Neural crest cell (in vitro differentiated cells): ENCODE results near the gene EXOC6. TPM values are rescaled to one million over a fixed set of nuclear protein-coding genes. Genes with fewer than 3 reads are reported as not detected.
A peak's percentile ranks its signal among the peaks of the same experiment; 100 is the strongest.

Experiments used
- DNase-seq: peaks from one replicate; pipeline ENCODE4 v3.0.0; 2021; ENCODE audit warnings: low read depth, mixed read lengths, low spot score
- H3K27ac Mint-ChIP-seq: one replicate; pipeline ENCODE4 v1.8.0; 2021; ENCODE audit warnings: mild to moderate bottlenecking, mixed read lengths; ENCODE audit not compliant: unreplicated experiment
- H3K27me3 Mint-ChIP-seq: 2 replicates; pipeline ENCODE4 v1.8.0; 2021; ENCODE audit warnings: low read depth, mild to moderate bottlenecking, mixed read lengths
- H3K36me3 Mint-ChIP-seq: 2 replicates; pipeline ENCODE4 v1.8.0; 2021; ENCODE audit warnings: low read depth, mild to moderate bottlenecking, mixed read lengths
- H3K4me1 Mint-ChIP-seq: 2 replicates; pipeline ENCODE4 v1.8.0; 2021; ENCODE audit warnings: mixed read lengths
- H3K4me3 Mint-ChIP-seq: one replicate; pipeline ENCODE4 v1.8.0; 2021; ENCODE audit warnings: mild to moderate bottlenecking, mixed read lengths
- H3K9me3 Mint-ChIP-seq: 2 replicates; pipeline ENCODE4 v1.8.0; 2021; ENCODE audit warnings: mixed read lengths
- total RNA-seq: library from RNA; stranded (reverse); gene quantifications from 2 replicates; pipeline ENCODE4 v1.2.1, GENCODE V29; 2021
- TF ChIP-seq, protein P1 (sequence below): fragments of 200-600 bp; sonication (generic); conservative IDR thresholded peaks from 2 replicates; pipeline ENCODE4 v1.5.0; 2021; ENCODE audit warnings: antibody characterized with exemption, mild to moderate bottlenecking

The EXOC6 gene
- total RNA-seq, 1 donor from 2014 or later: 17.2 TPM

DNA sequence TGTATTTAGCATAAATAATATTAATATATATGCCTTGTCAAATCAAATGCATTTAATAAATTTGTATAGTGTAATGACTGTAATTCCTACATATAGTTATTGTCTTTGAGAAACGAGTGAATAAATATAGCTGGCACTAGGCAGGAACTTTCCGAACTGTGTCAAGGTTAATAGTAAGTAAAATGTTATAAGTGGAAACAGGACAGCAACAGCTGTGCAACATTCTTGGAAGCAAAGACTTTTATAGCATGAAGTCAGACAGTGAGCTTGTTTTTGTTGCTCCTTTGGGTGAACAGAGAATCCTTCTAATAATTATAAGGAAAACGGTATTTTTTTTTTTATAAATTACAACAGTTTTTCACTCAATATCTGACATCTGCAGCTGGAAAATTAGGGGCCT is 14.0 kb upstream of the EXOC6 start:
- H3K27me3 Mint-ChIP-seq: no peaks in the 10 kb centered on the region
- TF ChIP-seq, protein P1, sequence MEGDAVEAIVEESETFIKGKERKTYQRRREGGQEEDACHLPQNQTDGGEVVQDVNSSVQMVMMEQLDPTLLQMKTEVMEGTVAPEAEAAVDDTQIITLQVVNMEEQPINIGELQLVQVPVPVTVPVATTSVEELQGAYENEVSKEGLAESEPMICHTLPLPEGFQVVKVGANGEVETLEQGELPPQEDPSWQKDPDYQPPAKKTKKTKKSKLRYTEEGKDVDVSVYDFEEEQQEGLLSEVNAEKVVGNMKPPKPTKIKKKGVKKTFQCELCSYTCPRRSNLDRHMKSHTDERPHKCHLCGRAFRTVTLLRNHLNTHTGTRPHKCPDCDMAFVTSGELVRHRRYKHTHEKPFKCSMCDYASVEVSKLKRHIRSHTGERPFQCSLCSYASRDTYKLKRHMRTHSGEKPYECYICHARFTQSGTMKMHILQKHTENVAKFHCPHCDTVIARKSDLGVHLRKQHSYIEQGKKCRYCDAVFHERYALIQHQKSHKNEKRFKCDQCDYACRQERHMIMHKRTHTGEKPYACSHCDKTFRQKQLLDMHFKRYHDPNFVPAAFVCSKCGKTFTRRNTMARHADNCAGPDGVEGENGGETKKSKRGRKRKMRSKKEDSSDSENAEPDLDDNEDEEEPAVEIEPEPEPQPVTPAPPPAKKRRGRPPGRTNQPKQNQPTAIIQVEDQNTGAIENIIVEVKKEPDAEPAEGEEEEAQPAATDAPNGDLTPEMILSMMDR: no peak
- H3K36me3 Mint-ChIP-seq: no peaks in the 10 kb centered on the region
- peaks cover 3% of the 10 kb centered on the region for H3K9me3 Mint-ChIP-seq
- no peak overlapping the region for H3K27ac Mint-ChIP-seq
- DNase-seq: no peak
- H3K4me1 Mint-ChIP-seq: peaks cover 7% of the 10 kb centered on the region
- no peak overlapping the region for H3K4me3 Mint-ChIP-seq

DNA sequence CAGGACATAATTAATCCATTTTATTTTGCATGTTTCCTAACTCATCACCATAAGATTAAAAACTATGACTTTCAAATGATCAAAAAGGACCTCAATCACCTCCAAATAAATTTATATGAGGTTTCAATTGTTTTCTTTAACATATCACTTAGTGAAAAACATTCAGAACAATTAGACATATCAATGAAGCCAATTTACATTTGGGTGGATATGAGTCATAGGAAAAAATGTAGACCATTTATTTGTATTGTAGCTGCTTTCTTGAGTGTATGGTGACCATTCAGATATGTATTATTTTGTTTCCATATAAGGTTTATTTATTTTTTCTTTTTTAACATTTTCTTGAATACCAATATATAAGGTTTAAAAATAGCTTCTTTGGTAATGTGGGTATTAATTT is 13.3 kb upstream of the EXOC6 start:
- Mint-ChIP-seq H3K27ac (no peak overlapping the region), H3K9me3 (peaks cover 3% of the 10 kb centered on the region), H3K4me1 (peaks cover 7% of the 10 kb centered on the region), H3K27me3 (no peaks in the 10 kb centered on the region), H3K4me3 (no peak overlapping the region), H3K36me3 (no peaks in the 10 kb centered on the region)
- no peak for DNase-seq
- TF ChIP-seq, protein P1: no peak

DNA sequence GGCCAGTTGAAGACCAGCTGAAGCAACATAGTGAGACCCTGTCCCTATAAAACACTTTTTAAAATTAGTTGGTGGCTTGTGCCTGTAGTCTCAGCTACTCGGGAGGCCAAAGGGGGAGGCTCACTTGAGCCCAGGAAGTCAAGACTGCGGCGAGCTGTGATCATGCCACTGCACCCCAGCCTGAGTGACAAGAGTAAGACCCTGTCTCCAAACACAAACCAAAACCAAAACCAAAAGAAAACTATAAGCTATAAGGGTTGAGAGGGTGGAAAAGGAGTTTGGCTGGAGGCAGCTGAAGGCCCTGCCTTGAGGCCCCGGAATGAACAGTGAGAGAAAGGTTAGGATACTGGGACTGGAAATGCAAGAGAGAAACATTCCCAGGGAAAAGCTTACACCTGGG is 10.9 kb upstream of the EXOC6 start:
- H3K36me3 Mint-ChIP-seq: no peaks in the 10 kb centered on the region
- TF ChIP-seq, protein P1: no peak
- H3K27ac Mint-ChIP-seq: no peak overlapping the region
- no peak for DNase-seq
- H3K4me3 Mint-ChIP-seq: no peak overlapping the region
- H3K9me3 Mint-ChIP-seq: no peaks in the 10 kb centered on the region
- H3K4me1 Mint-ChIP-seq: peaks cover 4% of the 10 kb centered on the region
- no peaks in the 10 kb centered on the region for H3K27me3 Mint-ChIP-seq

DNA sequence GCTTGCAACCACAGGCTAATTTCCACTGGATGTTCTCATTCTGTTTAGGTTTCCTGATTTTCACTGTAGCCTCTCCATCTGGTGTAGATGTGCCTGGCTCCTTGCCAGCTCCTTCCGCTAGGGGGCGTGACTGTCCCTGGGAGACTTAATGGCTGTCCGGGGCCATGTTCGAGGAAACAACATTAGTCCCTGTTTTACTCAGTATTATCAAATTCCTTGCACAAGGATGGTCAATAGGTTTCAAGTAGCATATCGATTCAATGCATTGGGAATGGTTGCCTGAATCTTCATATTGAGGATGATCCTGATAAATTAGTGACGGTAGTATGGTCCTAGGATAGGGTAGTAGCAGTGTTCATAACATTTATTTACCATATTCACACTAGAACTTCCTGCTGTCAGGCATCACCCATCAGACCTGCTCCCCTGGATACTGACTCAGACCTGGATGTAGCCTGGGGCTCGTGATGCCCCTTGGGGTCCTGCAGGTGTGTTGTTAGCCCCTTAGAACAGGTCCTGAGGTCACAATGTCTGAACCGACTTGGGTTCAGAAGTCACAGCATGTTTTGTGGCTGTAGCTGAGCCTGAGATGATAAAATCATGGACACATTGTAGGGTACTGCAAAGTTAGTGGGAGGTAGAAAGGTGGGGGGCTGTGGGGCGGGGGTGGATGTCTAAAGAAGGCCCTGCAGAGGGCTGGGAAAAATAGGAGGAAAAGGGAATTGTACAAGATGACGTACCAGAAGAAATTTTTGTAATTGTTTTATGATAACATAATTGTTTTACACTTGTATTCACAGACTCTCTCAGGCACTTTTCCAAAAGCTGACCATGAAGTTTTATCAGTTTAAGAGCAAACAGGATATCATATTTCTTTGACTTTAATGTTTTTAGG is 8.9 kb upstream of the EXOC6 start:
- peak; percentile 60 for DNase-seq
- Mint-ChIP-seq H3K4me3 (no peak overlapping the region), H3K27ac (no peak overlapping the region), H3K9me3 (no peaks in the 10 kb centered on the region), H3K4me1 (peaks cover 10% of the 10 kb centered on the region), H3K27me3 (no peaks in the 10 kb centered on the region), H3K36me3 (no peaks in the 10 kb centered on the region)
- TF ChIP-seq, protein P1: peak; percentile 62

DNA sequence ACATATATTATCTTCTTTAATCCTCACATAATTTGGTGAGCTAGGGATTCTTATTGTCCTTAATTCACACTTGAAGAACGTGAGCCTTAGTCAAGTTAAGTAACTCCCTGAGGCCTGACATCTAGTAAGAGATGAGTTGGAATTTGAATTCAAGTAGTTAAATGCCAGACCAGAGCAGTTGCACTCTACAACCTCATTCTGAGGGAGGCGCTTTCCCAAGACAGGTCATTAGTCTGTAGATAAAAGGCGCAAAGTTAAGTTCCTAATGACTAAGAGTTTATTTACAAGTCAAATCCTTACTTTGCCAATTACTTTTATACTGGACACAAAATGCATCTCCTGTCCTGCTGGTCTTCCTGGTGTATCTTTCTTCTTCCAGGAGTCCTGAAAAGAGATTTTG is 3.6 kb upstream of the EXOC6 start:
- H3K27ac Mint-ChIP-seq: no peak overlapping the region
- no peaks in the 10 kb centered on the region for H3K36me3 Mint-ChIP-seq
- peaks cover 7% of the 10 kb centered on the region for H3K27me3 Mint-ChIP-seq
- DNase-seq: no peak
- TF ChIP-seq, protein P1: no peak
- no peaks in the 10 kb centered on the region for H3K9me3 Mint-ChIP-seq
- peaks cover 26% of the 10 kb centered on the region for H3K4me1 Mint-ChIP-seq
- H3K4me3 Mint-ChIP-seq: peak overlapping the region; percentile 32
